HepG2 (cell line): ENCODE data around the gene CYSRT1. TPM values are rescaled to one million over a fixed set of nuclear protein-coding genes. Genes with fewer than 3 reads are reported as not detected.

Source experiments
- ARNTL ChIP-seq: sonication (generic); formaldehyde crosslinking; IDR thresholded peaks from 2 replicates; pipeline ENCODE4 v1.4.0; 2020; ENCODE audit warnings: mild to moderate bottlenecking, missing genetic modification reagents
- BRCA1 ChIP-seq: sonication (generic); formaldehyde crosslinking; IDR thresholded peaks from 2 replicates; pipeline ENCODE4 v1.4.0; 2020; ENCODE audit warnings: missing genetic modification reagents
- FOXA3 ChIP-seq: IDR thresholded peaks from 2 replicates; pipeline ENCODE4 v1.6.1; 2016; ENCODE audit warnings: missing genetic modification reagents, missing compliant biosample characterization
- FOXP4 ChIP-seq: sonication (generic); formaldehyde crosslinking; IDR thresholded peaks from 2 replicates; pipeline ENCODE4 v1.4.0; 2020; ENCODE audit warnings: missing genetic modification reagents
- GTF3A ChIP-seq: sonication (generic); formaldehyde crosslinking; conservative IDR thresholded peaks from 2 replicates; pipeline ENCODE4 v1.4.0; 2020; ENCODE audit warnings: mild to moderate bottlenecking, missing genetic modification reagents
- HINFP ChIP-seq: sonication (generic); formaldehyde crosslinking; IDR thresholded peaks from 2 replicates; pipeline ENCODE4 v1.4.0; 2020; ENCODE audit warnings: low read depth, mild to moderate bottlenecking, missing genetic modification reagents
- NAIF1 ChIP-seq: sonication (generic); formaldehyde crosslinking; IDR thresholded peaks from 2 replicates; pipeline ENCODE4 v1.5.0; 2020; ENCODE audit warnings: mild to moderate bottlenecking, missing genetic modification reagents, borderline replicate concordance
- NR2C2 ChIP-seq: sonication (generic); formaldehyde crosslinking; IDR thresholded peaks from 2 replicates; pipeline ENCODE4 v1.4.0; 2020; ENCODE audit warnings: missing genetic modification reagents, mild to moderate bottlenecking, moderate library complexity, borderline replicate concordance
- SMAD3 ChIP-seq: sonication (generic); formaldehyde crosslinking; IDR thresholded peaks from 2 replicates; pipeline ENCODE4 v1.4.0; 2020; ENCODE audit warnings: missing genetic modification reagents
- SNAPC4 ChIP-seq: sonication (generic); formaldehyde crosslinking; IDR thresholded peaks from 2 replicates; pipeline ENCODE4 v1.4.0; 2020; ENCODE audit warnings: mild to moderate bottlenecking, missing genetic modification reagents
- ZBTB4 ChIP-seq: sonication (generic); formaldehyde crosslinking; IDR thresholded peaks from 2 replicates; pipeline ENCODE4 v1.4.0; 2020; ENCODE audit warnings: missing genetic modification reagents, mild to moderate bottlenecking, borderline replicate concordance
- ZNF207 ChIP-seq: fragments of 450-650 bp; IDR thresholded peaks from 2 replicates; pipeline ENCODE4 v1.6.1; 2016; ENCODE audit warnings: antibody characterized with exemption, borderline replicate concordance
- ZNF451 ChIP-seq: sonication (generic); formaldehyde crosslinking; IDR thresholded peaks from 2 replicates; pipeline ENCODE4 v1.5.0; 2020; ENCODE audit warnings: mild to moderate bottlenecking, missing genetic modification reagents
- ZNF547 ChIP-seq: sonication (generic); formaldehyde crosslinking; IDR thresholded peaks from 2 replicates; pipeline ENCODE4 v1.5.1; 2020; ENCODE audit warnings: mild to moderate bottlenecking, missing genetic modification reagents
- ZNF709 ChIP-seq: sonication (generic); formaldehyde crosslinking; IDR thresholded peaks from 2 replicates; pipeline ENCODE4 v1.5.0; 2020; ENCODE audit warnings: mild to moderate bottlenecking, missing genetic modification reagents
- ZNF879 ChIP-seq: sonication (generic); formaldehyde crosslinking; IDR thresholded peaks from 2 replicates; pipeline ENCODE4 v1.8.1; 2023; ENCODE audit warnings: missing genetic modification reagents
- ZSCAN20 ChIP-seq: sonication (generic); formaldehyde crosslinking; IDR thresholded peaks from 2 replicates; pipeline ENCODE4 v1.4.0; 2020; ENCODE audit warnings: missing genetic modification reagents, mild to moderate bottlenecking, borderline replicate concordance
- polyA plus RNA-seq, 8 experiments: library from polyadenylated mRNA; depleted of rRNA in 3 of 8; stranded (reverse) in 7 of 8; unstranded in 1 of 8; fragments of >200 nt; fragmentation: Illumina TruSeq in 4 of 8; extraction: Trizol in 4 of 8; gene quantifications; 2 replicates each; pipeline versions ENCODE4 v1.2.1 to v1.2.3, GENCODE V29; 2011 to 2016; ENCODE audit warnings: low read depth in 4 of 8, missing spikeins in 1 of 8, mixed read lengths in 1 of 8; ENCODE audit not compliant: insufficient read depth in 1 of 8
- total RNA-seq, 5 experiments: library from RNA; depleted of rRNA; stranded (reverse); fragments of >200 nt; fragmentation: Illumina TruSeq; extraction: Trizol; gene quantifications; 2 replicates each; pipeline ENCODE4 v1.2.3, GENCODE V29; 2016; ENCODE audit warnings: low read depth in 1 of 5

The CYSRT1 gene
- total and polyA plus RNA-seq, 2 of the 13 experiments (the other 11 are each of a cell fraction or from before 2014, with no cell fraction given), result 1.5 to 2.1 TPM

GRCh38 chr9:137236238-137236935 lies 11.4 kb downstream of the CYSRT1 start (continued):
- no peak for TF ChIP-seq ZNF207
- peak; percentile 50; the same call in 1 of the 2 replicates for TF ChIP-seq SMAD3
- TF ChIP-seq ZNF709 (CRISPR knock-in tag), result peak; percentile 74; the same call in 1 of the 2 replicates
- peak; percentile 67; the same call in 1 of the 2 replicates for TF ChIP-seq BRCA1 (CRISPR knock-in tag)
- TF ChIP-seq GTF3A (CRISPR knock-in tag), result peak; percentile 44; the same call in 1 of the 2 replicates
- 0 out of 2 replicates have a peak, but pooled peaks have one; percentile 40 for TF ChIP-seq HINFP (CRISPR knock-in tag)
- peak; percentile 73; the same call in 1 of the 2 replicates for TF ChIP-seq ARNTL
- 0 out of 2 replicates have a peak, but pooled peaks have one; percentile 7 for TF ChIP-seq ZNF547 (CRISPR knock-in tag)
- TF ChIP-seq FOXP4 (CRISPR knock-in tag), result peak; percentile 72
- peak; percentile 49; the same call in 1 of the 2 replicates for TF ChIP-seq ZSCAN20 (CRISPR knock-in tag)
- TF ChIP-seq ZNF451 (CRISPR knock-in tag), result peak; percentile 15; the same call in 1 of the 2 replicates
- peak; percentile 75; the same call in 1 of the 2 replicates for TF ChIP-seq ZNF879 (CRISPR knock-in tag)
- peak; percentile 71 for TF ChIP-seq FOXA3
- peak; percentile 38; the same call in 1 of the 2 replicates for TF ChIP-seq NAIF1
- TF ChIP-seq SNAPC4, result peak; percentile 42; the same call in 1 of the 2 replicates
- peak; percentile 41 for TF ChIP-seq NR2C2 (CRISPR knock-in tag)
- TF ChIP-seq ZBTB4 (CRISPR knock-in tag), result 0 out of 2 replicates have a peak, but pooled peaks have one; percentile 18
